GM18499 (cell line): ENCODE results near the gene ANKRD11.
"Not testable (repeated sequence)": the region's sequence is repeated elsewhere in the genome, so short reads cannot be mapped to it uniquely, and the experiment has no call there.

Experiments
- ATAC-seq: cut with Tn5 transposase; IDR thresholded peaks from one replicate; pipeline ENCODE4 v1.9.1; 2021; ENCODE audit warnings: moderate number of reproducible peaks; ENCODE audit not compliant: insufficient read depth, unreplicated experiment

Gene ANKRD11

DNA sequence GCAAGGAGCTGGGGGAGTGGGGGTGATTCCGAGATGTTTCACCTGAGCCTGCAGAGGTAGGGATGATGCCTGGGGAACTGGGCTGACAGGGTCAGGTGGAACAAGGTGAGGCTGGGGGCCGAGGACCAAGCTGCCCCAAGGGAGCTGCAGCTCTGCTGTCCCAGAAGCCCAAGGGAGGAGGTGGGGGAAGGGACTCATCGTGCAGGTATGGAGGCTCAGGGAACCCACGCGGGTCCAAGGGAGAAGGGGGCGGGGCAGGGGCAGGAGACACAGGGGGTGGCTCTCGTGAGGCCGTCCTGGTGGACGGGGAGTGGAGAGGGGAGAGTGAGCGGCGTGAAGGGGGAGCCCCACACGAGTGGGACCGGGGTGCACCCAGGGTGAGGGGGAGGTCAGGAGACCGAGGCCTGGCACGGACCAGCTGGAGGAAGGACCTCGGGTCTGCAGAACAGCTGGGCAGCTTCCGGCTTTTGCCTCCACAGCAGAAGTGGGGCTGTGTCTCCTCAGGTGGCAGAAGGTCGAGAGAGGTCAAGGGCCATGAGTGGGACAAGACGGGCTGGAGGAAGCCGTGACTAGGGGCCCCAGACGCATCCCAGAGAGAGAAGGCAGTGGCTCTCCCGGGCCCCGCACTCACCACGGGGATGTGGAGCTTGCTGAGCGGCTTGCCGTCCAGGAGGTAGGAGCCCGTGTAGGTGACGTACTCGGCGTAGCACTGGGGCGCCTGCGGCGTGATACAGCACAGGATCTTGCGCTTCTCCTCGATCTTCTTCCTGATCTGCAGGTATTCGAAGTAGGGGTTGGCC lies 211.7 kb downstream of the ANKRD11 start:
- ATAC-seq, result no peak

DNA sequence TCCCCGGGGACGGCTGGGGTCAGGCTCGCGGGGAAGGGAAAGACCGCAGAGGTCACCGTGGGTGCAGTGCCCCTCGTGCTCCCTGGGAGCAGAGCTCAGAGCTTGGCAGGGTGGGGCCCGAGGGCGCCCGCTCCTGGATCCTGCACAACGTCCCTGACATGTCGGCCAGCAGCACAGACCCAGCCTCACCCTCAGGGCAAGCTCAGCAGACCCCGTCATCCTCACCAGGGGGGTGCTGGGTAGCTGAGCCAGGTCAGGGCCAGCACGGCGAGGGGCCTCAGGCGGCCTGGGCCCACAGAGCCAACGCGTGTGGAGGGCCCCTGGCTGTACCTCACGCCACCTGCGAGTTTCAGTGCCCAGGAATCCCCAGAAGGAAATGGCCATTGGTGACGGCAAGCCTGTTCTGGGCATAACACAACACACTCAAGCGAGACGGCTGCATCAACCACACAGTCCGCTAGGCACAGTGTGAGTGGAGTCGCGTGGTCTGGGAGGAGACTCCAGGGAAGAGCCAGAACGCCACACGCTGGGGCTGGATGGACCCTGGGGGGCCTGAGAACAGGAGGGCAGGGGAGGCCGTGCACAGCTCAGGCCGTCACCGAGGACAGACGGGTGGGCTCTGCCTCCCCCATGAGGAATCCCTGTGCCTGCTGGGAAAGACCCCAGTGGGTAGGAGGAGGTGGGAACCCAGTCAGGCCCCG lies 212.6 kb downstream of the ANKRD11 start:
- ATAC-seq, result no peak

DNA sequence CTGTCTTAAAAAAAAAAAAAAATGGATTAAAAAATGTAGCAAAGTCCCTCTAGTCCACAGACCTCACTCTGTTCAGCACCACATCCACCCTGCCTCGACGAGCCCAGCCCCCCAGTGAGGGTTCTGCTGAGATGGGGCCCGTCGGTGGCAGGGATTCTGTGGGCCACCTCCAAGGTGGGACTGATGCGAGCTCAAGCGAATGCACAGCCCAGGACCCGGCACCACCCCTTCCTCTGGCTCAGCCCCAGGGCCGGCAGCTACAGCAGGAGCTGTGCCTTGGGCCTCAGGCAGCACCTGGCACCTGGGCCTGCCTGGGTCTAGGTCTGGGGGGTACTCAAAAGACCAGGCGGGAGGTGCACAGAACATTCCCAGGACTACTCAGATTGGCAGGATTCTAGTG lies 213.3 kb downstream of the ANKRD11 start:
- no peak for ATAC-seq

DNA sequence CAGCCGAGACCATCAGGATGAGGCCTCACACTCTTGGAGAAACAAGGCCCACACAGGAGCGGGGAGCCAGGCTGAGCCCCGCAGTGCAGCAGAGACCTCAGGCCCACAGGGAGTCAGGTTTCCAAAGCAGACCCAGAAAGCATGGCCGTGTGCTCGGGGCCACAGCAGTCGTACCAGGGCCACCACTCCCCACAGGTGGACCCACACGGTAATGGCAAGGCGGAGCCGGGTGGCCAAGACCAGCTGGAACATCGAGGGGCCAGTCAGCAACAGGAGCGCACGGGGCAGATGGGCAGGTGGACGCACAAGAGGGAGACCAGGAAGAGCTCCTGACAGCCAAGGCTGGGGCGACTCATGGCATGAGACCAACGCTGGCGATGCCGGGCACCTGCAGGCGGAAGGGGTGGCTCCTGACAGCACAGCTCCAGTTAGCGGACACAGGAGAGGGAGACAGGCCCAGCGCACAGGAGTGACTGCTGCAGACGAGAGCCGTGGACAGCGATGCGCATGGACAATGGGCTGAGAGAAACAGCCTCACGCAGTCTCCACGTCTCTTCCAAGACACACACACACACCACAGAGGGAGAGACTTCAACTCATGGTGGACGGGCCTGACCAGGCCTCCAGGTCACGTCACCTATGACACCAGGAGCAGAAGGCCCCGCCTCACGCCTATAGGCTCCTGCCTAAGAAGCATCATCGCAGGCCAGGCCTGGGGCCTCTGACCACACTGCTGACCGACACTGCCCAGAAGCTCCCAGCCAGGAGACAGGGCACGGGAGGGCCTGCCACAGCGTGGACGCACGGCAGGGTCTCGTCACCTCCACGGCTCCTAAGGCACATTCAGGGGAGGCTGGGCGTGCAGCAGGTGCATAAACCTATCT lies 214.3 kb downstream of the ANKRD11 start:
- no peak for ATAC-seq

DNA sequence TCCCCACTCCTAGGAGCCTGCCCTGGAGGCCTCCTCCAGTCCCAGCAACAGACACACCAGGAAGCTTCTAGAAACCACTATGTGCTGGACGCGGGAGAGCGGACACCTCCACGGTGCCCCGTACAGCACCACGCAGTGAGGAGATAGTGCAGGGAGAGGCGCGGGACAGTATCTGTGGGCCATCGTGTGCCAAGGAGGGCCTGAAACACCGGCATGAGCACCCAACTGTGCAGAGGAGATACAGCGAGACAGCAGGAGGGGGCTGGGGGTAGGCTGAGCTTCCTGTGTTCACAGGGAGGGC lies 215.1 kb downstream of the ANKRD11 start:
- ATAC-seq, result no peak

DNA sequence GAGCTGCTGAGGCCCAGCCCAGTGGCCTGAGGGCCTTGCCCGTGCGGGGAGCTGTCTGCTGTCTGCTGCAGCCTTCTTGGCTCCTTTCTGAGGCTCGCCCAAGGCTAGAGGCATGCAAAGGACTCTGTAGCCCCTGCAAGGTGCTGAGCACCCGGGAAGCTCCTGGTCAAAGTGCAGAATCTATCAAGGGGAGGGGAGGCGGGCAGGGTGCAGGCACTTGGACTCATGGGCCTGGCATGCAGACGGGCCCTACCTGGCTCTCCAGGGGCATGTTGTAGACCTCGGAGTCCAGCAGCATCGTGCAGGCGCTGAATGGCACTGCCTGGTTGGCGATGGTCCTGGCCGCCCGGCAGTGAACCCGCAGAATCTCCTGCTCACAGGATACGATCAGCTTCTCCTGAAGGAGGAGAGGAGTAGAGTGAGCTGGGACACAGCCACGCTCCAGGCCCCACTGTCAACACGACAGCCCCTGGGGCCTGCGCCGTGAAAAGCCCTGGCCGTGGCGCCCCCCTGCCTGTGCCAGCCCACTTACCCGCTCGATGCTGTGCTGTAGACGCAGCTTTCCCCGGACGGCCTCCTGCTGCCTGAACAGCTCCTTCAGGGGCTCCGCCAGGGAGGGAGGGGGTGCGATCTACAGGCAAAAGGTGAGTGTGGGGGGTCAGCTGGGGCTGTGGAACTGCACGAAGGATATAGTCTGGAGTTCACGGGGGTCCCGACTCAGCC lies 215.6 kb downstream of the ANKRD11 start:
- ATAC-seq, result no peak

DNA sequence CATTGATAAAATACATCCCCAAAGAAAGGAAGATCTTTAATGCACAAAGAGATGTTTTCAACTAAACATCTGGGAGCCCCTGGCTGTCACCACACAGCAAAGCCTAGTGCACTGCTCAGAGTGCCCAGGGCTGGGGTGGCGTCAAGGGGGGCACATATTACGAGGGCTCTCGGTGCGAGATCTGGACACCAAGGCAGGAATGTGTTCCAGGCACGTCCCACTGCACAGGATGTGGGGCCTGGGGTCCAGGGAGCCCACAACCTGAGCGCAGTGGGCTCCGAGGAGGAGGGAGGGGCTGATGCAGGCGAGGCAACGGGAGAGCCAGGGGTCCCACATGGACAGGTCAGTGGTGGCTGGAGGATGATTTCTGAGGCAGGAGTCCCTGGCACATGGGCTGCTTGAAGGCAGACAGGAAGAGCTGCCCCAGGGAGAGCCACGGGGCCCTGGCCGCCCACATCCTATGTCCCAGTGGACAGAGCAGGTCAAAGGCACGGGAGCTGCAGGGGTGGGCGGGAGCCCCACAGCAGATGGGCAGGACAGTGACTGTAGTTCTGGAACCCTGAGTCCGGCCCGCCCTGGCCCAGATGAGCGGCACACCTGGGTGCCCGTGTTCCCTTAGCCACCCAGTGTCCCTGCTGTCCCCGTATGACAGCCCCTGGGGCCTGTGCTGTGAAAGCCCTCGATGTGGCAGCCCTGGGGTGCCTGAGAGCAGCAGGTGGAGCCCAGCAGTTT lies 216.5 kb downstream of the ANKRD11 start:
- no peak for ATAC-seq

DNA sequence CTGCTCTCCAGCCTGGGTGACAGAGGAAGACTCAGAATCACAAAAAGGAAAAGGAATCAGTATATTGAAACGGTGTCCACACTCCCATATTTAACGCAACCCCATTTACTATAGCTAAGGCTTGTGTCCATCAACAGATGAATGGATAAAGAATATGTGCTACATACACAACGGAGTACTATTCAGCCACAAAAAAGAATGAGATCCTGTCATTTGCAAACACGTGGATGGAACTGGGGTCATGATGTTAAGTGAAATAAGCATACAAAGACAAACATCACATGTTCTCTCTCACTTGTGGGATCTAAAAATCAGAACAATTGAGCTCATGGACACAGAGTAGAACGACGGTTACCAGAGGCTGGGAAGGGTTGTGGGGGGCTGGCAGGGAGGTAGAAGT lies 217.7 kb downstream of the ANKRD11 start:
- ATAC-seq, result no peak

DNA sequence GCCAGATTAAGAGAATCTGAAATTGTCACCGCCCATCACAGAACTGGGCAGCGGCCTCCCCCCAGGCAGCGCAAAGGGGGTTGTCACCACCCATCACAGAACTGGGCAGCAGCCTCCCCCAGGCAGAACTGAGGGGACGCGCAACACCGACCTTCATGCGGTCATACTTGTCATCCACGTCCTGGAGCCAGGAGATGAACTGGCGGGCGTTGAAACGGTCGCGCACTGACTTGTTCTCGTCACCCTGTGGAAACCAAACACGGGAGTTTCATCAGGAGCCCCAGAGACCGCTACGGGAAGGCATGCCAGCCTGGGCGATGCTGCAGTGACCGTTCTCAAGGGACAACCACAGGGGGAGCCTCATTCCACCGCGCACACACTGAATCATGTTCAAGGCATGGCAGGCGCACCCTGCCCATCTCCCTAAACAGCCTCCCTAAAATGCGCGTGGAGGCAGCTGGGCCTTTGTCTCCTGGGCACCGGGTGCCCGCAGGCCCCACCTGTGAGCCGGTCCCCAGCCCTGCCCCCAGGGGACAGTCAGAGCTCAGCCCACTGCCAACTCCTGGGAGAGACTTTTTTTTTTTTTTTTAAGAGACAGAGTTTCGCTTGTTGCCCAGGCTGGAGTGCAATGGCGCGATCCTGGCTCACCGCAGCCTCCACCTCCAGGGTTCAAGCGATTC lies 219.6 kb downstream of the ANKRD11 start:
- no peak for ATAC-seq

DNA sequence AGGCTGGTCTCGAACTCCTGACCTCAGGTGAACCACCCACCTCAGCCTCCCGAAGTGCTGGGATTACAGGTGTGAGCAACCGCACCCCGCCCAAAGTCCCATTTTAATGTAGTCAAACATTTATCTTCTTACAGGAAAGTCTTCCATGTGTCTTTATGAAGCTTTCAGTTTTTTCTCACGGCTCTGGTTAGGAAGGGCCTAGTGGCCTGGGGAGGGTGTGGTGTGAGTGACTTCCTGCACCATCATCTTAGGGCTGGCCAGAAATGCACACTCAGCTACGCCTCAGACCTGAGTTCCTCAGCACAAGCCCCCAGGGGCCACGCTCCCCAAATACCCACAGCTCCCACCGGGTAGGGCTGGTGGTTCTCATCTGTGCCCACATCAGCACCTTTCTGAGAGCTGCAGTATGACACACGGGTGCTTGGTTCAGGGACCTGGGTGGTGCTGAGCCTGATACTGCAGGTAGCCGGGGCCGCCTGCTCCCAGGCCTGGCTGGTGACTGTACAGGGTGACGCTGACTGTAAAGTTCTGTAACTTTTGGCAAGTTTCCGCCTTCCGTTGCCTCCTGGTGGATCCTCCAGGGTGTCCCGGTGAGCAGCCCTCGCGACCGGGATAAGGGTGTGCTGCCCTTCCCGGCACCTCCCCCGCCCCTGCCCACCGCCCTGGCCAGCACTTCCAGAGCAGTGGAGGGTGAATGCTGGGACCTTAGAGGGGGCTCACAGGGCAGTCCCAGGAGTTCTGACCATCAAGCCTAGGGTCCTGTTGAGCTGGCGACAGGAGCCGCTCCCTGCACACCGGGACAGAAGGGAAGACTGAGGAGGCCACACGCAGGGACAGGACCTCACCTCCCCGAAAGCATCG lies 220.3 kb downstream of the ANKRD11 start:
- no peak for ATAC-seq

DNA sequence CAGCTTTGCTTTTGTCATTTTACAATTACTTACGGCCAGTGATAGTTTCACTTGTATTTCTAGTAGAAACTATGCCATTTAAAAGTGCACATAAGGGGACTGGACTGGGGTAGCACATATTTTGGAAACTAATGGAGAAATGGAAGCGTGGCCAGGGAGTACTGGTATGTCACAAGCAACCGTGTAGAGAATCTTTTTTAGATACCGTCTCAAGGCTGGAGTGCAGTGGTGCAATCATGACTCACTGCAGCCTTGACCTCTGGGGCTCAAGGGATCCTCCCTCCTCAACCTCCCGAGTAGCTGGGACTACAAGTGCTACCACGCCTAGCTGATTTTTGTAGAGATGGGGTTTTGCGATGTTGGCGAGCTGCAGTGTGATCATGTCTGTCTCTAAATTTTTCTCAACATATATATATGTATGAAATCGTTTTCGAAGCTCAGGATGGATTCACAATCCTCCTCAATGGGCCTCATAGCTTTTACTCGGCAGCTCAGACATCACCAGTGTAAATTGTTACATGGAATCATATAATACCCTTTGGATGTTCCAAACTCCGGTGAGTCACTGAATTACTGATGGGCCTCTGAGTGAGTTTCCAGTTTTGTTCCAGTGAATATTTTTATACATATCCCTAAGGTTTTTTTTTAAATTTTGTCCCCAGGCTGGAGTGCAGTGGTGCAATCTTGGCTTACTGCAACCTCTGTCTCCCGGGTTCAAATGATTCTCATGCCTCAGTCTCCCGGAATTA lies 221.2 kb downstream of the ANKRD11 start:
- ATAC-seq, result no peak

DNA sequence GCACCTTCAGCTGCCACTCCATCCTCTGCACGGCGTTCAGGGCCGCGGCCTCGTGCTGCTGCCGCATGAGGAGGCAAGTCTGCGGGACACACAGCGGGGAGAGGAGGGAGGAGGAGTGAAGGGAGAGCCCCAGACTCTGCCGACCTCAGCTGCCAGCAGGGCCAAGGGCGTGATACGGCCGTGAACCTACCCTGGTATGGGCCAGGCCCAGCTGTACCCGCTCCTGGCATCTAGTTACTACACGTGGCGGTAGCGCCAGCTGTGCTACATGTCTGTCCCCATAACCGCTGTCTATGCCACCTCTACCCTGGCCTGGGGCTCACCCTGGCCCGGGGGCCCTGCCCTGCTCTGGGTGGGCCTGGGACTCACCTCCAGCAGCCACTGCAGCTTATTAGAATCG lies 221.8 kb downstream of the ANKRD11 start:
- ATAC-seq, result no peak

DNA sequence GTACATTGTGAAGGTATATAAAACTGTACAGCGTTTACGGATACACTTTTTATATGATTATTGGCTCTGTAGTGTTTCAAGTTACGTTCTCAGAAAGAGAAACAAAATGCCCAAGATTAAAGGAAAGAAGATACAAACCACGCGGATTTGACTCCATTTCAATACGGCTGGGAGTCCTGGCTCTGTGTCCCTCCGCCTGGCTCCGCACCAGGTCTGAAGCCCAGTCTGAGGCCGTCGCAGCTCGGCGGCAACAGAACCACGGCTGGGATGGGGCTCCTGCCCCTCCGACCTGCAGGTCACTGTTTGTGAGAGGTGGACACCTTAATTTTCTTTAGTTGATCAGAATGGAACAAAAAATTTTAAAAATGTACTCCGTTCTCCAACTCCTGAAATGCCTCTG lies 222.6 kb downstream of the ANKRD11 start:
- not testable (repeated sequence) for ATAC-seq

DNA sequence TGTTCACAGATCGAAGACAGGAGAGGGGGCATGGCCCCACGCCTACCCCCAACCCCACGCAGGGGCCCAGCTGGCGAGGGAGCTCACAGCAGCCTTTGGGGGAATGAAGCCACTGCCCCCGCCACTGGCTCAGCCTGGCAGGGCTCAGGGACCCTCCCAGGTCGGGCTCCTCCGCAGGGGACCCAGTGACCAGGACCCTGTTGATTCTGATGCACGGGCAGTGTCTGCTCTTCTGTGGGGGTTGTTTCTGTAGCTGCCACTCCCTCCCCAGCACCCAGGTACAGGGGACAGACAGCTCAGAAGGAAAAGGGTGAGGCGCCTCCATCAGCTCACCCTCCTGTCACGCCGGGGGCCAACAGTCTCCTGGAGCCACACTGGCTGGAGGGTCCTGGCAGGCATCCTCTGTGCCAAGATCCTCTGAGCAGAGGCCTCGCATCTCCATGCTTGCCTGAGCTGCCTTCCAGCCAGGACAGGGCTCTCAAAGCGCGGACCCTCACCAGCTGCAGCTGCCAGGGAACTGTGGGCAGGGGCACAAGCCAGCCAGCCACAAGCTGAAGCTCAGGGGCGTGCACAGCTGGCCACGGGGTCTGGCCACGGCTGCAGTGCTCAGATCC lies 223.7 kb downstream of the ANKRD11 start:
- no peak for ATAC-seq

DNA sequence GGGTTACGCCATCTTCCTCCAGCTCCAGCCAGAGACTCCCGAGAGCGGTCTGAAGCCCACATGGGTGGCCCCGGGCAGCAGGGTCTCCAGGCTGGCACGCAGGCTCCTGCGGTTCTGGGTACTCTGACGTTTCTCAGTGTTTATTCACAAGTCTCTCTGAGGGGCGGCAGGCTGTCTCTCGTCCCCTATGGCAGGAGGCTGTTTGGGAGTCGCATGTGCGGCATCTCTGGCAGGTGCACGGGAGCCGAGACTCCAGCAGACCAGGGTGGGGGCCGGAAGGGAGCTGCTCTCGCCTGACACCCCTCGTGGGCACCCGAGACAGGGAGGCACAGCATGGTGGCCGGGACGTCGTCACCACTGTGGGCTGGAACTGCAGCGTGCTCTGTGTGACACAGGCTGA lies 224.7 kb downstream of the ANKRD11 start:
- ATAC-seq, result no peak

DNA sequence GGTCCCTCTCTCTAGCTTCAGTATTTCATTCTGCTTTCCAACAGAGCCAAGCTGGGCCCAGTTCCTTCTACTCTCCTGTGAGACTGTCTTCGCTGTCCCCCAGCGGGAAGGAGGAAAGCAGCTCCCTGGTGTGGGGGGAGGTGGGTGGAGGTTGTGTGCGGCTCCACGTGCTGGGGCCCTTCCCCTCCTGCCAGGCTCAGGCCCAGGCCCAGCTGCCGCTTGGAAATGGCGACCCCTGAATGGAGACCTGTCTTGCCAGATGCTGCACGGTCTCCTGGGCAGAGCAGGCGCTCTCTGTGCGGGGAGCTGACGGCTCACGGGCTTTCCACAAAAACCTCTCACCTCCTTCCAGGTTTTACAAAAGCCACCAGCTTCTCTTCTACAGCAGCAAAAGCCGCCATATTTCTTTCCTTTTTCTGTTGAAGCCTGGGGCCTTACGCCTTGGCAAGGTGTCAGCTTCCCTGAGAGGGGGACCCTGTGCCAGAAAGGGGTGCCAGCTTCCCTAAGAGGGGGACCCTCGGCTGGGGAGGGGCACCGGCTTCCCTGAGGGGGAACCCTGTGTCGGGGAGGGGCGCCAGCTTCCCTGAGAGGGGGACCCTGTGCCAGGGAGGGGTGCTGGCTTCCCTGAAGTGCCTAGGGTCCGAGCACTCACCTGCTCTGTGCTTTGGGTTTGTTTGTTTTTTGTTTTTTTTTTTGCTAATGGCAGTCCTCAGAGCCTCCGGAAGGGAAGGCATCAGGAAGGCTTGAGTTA lies 225.4 kb downstream of the ANKRD11 start:
- ATAC-seq, result no peak
